ENCODE measurements around the gene SEPTIN8. TPM values are rescaled to one million over a fixed set of nuclear protein-coding genes. Genes with fewer than 3 reads are reported as not detected.

Gene SEPTIN8
- total RNA-seq, 1 experiment from 2014 or later = 38.2 TPM

GRCh38 chr5:132733499-132734148 lies 43.4 kb downstream of the SEPTIN8 start:
- no peak overlapping the region for H3K27ac ChIP-seq (ENCODE audit: insufficient read length, low read depth, low read length)
- no peak overlapping the region for H3K4me3 Mint-ChIP-seq
- no peaks in the 10 kb centered on the region for H3K27me3 Mint-ChIP-seq (ENCODE audit: low read depth)
- no peak for DNase-seq
- H3K56ac ChIP-seq (ENCODE audit: insufficient read length, low read depth, low read length) = no peak overlapping the region
- no peak overlapping the region for H2BK15ac ChIP-seq (ENCODE audit: low read depth, low read length)
- TF ChIP-seq CTCF (conservative IDR thresholded peaks at IDR 0.05) = no peak
- no CpG with 5 or more reads among the region's 2 CpGs for WGBS (ENCODE audit: extremely low coverage, insufficient read length, low lambda C conversion rate)
- no peak overlapping the region for H2AFZ ChIP-seq (ENCODE audit: low read length)
- no peak overlapping the region for H2AK5ac ChIP-seq (ENCODE audit: insufficient read length, low read length)
- no peak overlapping the region for H3K14ac ChIP-seq (ENCODE audit: insufficient read depth, low read length)
- no peaks in the 10 kb centered on the region for H3K9me3 ChIP-seq (ENCODE audit: control insufficient read depth, low read depth, low read length)
- H2BK20ac ChIP-seq (ENCODE audit: low read depth, low read length, poor library complexity, severe bottlenecking) = no peak overlapping the region
- no peak overlapping the region for H4K91ac ChIP-seq (ENCODE audit: insufficient read length, low read depth, low read length)
- H4K8ac ChIP-seq (replicated peaks; ENCODE audit: insufficient read length, low read depth, low read length) = no peak overlapping the region
- H3K27me3 ChIP-seq (ENCODE audit: insufficient read depth, low read length) = no peaks in the 10 kb centered on the region
- H2BK5ac ChIP-seq (ENCODE audit: insufficient read length, low read length) = no peak overlapping the region
- H3K27ac Mint-ChIP-seq = no peak overlapping the region
- H3K36me3 Mint-ChIP-seq (ENCODE audit: insufficient read depth in 1 of 3, low read depth in 3 of 3) = peaks cover 0 to 6% (median 5%) of the 10 kb centered on the region in 3 experiments; a peak in 3 of 7 replicates
- no peaks in the 10 kb centered on the region for H4K20me1 ChIP-seq (ENCODE audit: control insufficient read depth, insufficient read depth, insufficient read length)
- H3K9me3 Mint-ChIP-seq = no peaks in the 10 kb centered on the region
- no peak overlapping the region for H3K18ac ChIP-seq (ENCODE audit: insufficient read length, low read depth, low read length)
- H3T11ph ChIP-seq (ENCODE audit: low read length) = no peak overlapping the region
- no peaks in the 10 kb centered on the region for H3K23me2 ChIP-seq (ENCODE audit: insufficient read length, low read depth, low read length, poor library complexity, severe bottlenecking)
- H3K9ac ChIP-seq (ENCODE audit: extremely low read depth, insufficient read length, low read length) = no peak overlapping the region
- H2BK120ac ChIP-seq (ENCODE audit: low read depth, low read length, poor library complexity, severe bottlenecking) = no peak overlapping the region
- H3K4me2 ChIP-seq (ENCODE audit: insufficient read depth, insufficient read length, low read length) = no peak overlapping the region
- no peaks in the 10 kb centered on the region for H3K4me1 ChIP-seq (ENCODE audit: insufficient read depth, low read length)
- no peak overlapping the region for H3K4ac ChIP-seq (ENCODE audit: low read depth, low read length)
- no peak overlapping the region for H2BK12ac ChIP-seq (ENCODE audit: insufficient read length, low read depth, low read length)
- H3K23ac ChIP-seq (ENCODE audit: insufficient read length, low read depth, low read length) = no peak overlapping the region
- H3K79me2 ChIP-seq (ENCODE audit: insufficient read depth, low read length) = no peaks in the 10 kb centered on the region
- peaks cover 7 to 15% of the 10 kb centered on the region in 2 experiments for H3K4me1 Mint-ChIP-seq
- H3K79me1 ChIP-seq (ENCODE audit: insufficient read depth, low read depth, low read length, poor library complexity, severe bottlenecking) = no peaks in the 10 kb centered on the region
- no peak overlapping the region for H4K5ac ChIP-seq (ENCODE audit: insufficient read length, low read depth, low read length)

All from H9 (cell line).